GM18498 (cell line): ENCODE data around the gene ECM1.
A peak's percentile ranks its signal among the peaks of the same experiment; 100 is the strongest.

ENCODE experiments used
- ATAC-seq: cut with Tn5 transposase; IDR thresholded peaks from one replicate; pipeline ENCODE4 v1.9.1; 2021; ENCODE audit warnings: mild to moderate bottlenecking, moderate library complexity; ENCODE audit not compliant: unreplicated experiment

The ECM1 gene

DNA sequence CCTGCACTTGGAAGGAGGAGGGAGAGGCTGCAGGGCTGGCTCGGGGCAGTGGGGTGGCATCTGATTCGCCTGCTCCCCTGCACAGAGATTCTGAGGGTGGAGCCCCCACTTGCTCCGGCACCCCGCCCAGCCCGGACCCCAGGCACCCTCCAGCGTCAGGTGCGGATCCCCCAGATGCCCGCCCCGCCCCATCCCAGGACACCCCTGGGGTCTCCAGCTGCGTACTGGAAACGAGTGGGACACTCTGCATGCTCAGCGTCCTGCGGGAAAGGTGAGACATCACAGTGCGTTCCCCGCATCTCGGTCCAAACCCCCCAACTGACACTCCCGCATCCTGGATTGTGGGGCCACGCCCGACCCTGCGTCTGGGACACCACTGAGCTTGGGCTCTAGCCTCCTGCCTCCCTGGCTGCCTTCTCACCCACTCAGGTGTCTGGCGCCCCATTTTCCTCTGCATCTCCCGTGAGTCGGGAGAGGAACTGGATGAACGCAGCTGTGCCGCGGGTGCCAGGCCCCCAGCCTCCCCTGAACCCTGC is 49.2 kb downstream of the ECM1 start:
- no peak for ATAC-seq

DNA sequence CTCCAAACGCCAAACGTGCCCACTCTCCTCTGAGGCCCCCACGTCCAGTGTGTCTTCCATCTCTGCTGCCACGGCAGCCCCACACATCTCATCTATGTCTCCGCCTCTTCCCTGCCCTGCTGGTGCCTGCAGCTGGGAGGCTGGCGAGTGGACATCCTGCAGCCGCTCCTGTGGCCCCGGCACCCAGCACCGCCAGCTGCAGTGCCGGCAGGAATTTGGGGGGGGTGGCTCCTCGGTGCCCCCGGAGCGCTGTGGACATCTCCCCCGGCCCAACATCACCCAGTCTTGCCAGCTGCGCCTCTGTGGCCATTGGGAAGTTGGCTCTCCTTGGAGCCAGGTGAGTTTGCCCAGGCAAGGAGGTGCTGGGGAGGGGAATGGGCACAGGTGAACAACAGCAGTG is 49.9 kb downstream of the ECM1 start:
- ATAC-seq, result no peak

DNA sequence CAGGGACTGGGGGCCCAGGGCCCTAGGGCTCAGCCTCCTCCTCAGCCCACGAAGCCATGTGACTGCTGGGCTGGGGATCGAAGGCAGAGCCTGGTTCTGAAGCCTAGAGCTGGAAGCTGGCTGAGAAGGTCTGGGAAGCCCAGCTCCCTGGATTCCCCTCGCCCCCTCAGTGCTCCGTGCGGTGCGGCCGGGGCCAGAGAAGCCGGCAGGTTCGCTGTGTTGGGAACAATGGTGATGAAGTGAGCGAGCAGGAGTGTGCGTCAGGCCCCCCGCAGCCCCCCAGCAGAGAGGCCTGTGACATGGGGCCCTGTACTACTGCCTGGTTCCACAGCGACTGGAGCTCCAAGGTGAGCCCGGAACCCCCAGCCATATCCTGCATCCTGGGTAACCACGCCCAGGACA is 50.4 kb downstream of the ECM1 start:
- ATAC-seq, result no peak

DNA sequence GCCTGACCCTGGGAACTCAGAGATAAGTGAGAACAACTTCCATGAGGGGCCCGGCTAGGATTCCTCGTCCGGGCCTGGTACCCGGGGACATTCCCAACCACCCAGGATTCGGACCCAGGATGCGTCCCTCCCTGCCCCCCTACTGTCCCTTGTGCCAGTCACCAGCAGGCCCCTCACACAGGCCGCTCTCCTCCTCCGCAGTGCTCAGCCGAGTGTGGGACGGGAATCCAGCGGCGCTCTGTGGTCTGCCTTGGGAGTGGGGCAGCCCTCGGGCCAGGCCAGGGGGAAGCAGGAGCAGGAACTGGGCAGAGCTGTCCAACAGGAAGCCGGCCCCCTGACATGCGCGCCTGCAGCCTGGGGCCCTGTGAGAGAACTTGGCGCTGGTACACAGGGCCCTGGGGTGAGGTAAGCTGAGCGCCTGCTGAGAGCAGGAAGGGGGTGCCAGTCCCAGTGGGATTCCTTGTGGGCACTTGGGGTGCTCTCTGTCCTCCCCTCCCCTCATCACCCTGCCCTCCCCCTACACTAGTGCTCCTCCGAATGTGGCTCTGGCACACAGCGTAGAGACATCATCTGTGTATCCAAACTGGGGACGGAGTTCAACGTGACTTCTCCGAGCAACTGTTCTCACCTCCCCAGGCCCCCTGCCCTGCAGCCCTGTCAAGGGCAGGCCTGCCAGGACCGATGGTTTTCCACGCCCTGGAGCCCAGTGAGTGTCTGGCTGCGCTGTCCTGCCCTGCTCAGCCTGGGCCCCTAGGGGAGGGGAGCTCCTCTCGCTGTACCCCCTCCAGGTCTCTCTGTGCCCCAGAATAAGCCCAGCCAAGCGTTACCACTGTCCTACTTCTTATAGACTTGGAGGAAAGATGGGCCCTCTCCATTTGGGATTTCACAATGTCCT is 51.1 kb downstream of the ECM1 start:
- ATAC-seq, result no peak

DNA sequence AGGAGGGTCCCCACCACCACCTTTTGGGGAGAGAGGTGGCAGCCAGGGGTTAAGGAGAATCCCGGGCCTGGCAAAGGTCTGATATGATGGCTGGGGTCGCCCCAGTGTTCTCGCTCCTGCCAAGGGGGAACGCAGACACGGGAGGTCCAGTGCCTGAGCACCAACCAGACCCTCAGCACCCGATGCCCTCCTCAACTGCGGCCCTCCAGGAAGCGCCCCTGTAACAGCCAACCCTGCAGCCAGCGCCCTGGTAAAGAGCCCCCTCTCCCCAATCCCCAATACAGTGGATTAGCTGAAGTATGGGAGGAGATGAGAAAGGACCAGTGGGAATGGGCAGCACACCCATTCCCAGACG is 51.7 kb downstream of the ECM1 start:
- ATAC-seq, result no peak

DNA sequence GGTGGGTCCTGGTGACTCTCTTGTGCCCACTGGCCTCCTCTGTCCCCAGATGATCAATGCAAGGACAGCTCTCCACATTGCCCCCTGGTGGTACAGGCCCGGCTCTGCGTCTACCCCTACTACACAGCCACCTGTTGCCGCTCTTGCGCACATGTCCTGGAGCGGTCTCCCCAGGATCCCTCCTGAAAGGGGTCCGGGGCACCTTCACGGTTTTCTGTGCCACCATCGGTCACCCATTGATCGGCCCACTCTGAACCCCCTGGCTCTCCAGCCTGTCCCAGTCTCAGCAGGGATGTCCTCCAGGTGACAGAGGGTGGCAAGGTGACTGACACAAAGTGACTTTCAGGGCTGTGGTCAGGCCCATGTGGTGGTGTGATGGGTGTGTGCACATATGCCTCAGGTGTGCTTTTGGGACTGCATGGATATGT is 52.1 kb downstream of the ECM1 start:
- no peak for ATAC-seq

DNA sequence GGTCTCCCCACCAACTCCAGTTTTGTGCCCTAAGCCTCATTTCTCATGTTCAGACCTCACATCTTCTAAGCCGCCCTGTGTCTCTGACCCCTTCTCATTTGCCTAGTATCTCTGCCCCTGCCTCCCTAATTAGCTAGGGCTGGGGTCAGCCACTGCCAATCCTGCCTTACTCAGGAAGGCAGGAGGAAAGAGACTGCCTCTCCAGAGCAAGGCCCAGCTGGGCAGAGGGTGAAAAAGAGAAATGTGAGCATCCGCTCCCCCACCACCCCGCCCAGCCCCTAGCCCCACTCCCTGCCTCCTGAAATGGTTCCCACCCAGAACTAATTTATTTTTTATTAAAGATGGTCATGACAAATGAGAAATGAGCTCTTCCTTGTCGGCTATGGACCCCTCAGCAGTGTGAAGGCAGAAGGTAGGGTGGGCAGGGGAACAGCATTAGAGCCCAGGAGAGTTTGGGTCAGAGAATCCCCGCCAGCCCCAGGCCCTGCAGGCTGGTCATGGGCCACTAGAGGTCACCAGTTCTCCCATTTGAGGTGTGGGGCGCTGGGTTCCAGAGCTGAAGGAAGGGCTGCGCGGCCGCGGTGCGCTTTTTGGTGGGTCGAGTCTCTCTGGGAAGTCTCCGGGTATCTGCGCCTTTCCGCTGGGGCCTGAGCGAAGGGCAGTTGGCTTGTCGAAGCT is 52.8 kb downstream of the ECM1 start:
- peak; percentile 31 for ATAC-seq

DNA sequence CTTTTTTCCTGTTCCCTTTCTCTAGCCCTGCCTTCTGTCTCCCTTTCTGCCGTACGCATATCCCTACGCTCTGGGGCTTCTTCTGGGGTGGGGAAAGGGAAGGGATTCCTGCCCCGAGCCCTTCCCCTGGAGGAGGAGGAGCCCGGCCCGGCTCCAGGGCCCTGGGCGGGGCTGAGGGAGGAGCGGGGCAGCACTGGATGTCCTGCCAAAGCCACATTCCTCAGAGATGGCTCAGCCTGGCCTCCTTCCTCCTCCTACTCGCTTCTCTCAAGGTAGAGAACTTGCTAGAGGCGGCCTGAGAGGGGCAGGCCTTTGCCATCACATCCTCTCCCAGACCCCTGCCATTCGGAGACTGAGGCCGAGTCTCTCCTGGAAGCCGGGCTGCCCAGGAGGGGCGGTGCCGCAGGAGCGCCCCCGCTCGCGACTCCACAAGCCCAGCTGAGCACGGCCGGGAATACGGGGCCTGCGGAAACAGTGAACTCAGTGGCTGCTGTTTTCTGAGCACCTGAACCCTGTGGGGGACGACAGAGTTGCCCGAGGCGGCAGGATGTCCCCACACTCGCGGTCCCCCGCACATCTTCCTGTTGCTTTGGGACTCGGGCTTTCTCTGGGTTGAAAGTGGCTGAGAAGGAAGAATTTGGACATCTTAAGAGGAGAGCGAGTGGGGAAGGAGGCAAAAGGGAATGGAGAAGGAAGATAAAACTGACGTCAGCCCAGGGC is 53.5 kb downstream of the ECM1 start:
- ATAC-seq, result peak; percentile 27

DNA sequence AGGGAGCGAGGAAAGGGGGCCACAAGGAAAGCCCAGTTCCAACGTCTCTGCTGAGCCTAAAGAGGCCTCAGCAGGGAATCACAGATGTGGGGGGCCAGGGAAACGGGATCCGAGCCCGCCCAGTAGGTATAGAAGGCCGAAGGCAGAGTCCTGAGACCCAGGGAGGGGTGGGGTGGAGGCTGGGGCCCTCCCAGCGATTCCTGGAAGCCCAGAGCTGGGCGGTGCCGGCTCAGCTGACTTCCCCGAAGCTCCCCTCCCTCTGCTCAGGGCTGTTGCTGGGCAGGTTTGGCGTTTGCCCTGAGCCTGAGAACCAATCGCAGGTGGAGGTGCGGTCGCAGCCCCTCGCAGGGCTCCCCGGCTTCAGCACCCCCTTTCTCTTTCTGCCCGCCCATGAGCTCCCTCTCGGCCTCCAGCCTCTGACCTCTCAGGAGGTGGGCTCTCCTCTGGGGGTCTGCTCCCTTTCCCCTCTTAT is 54.1 kb downstream of the ECM1 start:
- ATAC-seq, result peak; percentile 49

DNA sequence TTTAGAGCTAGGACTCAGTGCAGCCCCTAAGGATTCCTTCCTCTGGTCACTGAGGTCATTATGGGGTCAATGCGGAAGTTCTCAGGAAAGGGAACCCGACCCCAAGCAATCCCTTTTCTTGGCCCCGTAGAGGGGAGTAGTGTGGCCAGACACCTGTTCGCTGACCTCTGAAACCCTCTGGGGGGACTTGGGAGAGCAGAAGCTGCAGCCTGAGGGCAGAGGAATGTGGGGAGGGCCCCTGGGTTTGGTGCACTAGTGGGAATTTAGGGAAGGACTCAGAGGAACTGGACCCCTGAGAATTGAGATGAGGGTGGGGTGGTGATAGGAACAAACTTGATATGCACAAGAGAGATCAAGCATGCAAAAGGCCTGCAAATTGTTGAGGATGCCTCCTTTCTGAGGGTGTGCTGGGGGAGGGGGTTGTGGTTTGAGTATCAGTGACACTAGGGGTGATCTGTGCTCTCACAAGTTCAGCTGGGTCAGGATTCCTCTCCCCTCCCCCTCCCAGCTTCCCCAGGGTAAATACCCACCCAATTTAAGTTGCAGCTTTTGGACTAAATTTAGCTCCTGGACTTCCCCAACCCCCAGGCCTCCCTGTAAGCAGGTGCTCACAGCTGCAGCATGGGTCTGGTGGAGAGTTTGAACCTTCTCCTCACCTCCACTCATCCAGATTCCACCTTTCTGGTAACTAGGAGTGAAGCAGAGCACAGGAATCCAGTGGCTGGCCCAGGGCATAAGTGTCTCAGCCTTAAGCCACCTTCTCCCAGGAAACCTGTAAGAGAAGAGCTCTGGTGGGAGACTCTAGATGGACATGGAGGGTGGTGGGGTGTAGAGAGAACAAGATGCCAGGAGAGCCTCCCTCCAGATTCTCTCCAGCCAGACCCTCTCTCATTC is 54.8 kb downstream of the ECM1 start:
- peak; percentile 37 for ATAC-seq
